ENCODE results near the gene HMX3. TPM values are rescaled to one million over a fixed set of nuclear protein-coding genes. Genes with fewer than 3 reads are reported as not detected.

Gene HMX3
- 0.06 to 0.10 TPM (median 0.09 TPM) in 4 of 5 replicates, not detected in the other for total RNA-seq (2022; extraction: Qiagen RNA extraction)

DNA sequence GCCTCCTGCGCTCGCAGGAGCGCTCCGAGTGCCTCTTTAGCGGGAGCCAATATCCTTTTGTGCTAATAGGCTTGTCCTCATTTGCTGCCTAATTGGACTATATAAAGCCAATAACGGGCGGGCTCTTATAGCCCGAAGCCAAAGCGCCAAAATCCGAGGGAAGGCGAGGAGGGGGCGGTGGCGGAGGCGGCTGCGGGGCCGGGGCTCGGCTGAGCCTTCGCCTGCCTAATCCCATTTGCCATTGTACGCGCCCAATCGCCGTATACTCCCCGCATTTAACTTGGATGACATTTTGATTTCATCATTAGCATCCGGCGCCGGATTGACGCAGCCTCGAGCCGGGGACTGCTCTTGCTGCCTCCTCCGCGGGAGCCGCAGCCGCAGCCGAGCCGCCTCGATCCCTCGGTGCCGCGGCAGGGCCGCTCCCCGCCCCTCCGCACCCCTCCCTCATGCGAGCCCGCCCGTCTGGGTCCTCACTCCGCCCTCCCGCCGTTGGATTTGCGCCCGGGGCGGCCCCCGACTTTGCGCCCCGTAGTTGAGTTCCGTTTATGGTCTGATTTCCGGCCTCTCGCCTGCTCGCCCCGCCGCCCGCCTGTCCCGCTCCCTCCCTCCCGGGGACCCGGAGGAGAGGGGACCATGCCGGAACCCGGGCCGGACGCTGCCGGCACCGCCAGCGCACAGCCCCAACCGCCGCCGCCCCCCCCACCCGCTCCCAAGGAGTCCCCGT is at the start of gene HMX3:
HMX3 (plus strand) TSS at position 556 of the 727 bp plus-strand sequence; CDS start at position 637, 81 bp downstream.

DNA sequence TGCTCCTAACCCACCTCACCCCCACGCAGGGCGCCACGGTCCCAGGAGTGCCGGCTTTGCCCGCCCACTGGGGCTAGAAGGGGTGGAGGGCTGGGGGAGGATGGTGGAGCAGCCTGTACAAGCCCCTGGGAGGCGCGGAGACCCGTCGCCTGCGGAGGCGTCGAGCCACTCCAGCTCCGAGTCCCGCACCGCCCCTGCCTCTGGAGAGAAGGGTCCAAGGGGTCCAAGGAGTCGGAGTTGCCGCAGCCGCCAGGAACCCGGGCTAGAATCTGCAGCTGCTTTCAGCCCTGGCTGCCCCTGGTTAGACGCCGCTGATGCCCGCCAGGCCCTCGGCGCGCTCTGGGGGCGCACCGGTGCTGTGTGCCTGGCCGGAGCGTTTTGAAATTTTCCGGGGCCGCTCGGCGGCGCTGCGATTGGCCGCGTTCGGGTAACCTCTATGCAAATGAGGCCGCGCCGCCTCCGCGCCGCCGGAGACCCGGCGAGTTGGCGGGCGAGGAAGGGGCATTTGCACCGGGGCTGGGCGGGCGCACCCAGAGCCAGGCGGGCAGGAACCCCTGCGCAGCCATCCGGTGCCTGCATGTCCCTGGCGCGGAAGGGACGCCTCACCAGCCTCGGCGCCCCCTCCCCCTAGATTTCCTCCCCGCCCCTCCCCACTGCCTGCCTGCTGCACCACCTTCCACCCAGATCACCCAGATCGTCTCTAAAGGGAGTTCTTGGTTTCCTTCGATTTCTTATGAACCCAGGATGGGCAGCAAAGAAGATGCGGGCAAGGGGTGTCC is 12.1 kb downstream of the HMX3 start, which contains the start of gene HMX2:
HMX2 (plus strand) TSS at position 502 of the 779 bp plus-strand sequence; CDS start at position 745, 243 bp downstream.

DNA sequence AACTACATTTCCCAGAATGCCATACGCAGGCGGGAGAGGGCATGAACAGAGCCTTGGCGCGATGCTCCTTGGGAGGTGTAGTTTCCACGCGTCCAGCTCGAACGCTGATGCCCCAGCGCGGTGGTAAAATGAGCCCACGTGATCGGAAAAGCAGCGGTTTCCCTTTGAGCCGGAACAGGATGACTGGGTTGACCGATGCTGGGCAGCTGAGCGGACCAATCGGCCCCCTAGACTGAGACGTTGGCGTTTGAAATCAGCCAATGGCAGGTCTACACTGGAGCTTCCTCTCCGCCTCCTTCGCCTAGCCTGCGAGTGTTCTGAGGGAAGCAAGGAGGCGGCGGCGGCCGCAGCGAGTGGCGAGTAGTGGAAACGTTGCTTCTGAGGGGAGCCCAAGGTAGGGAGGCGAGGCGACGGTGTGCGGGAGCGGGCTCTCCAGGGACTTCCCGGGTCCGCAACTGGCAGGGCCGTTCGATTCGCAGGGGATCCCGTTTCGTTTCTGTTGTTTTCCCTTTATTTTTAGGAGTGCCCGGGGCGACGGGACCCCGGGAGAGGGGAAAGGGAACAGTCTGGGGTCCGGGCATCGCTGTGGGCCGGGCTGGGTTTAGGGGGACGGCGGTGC is 18.4 kb downstream of the HMX3 start, which contains the start of gene BUB3:
BUB3 (plus strand) TSS at position 311 of the 619 bp plus-strand sequence. CDS start 516 bp downstream, outside the sequence.

Other genes with a start within 250 kb of the HMX3 start
- not detected in 5 replicates for gene FAM24A, start 225.4 kb upstream of the HMX3 start, total RNA-seq (2022; extraction: Qiagen RNA extraction)
- gene C10orf88, start 181.7 kb upstream of the HMX3 start, total RNA-seq (2022; extraction: Qiagen RNA extraction), result 7.2 to 8.7 TPM (median 7.8 TPM) in 5 replicates
- gene PSTK, start 155.6 kb upstream of the HMX3 start, total RNA-seq (2022; extraction: Qiagen RNA extraction), result 4.1 to 4.6 TPM (median 4.2 TPM) in 5 replicates
- 5.0 to 8.5 TPM (median 6.8 TPM) in 5 replicates for gene IKZF5, start 127.2 kb upstream of the HMX3 start, total RNA-seq (2022; extraction: Qiagen RNA extraction)
- gene ACADSB, start 127.0 kb upstream of the HMX3 start, total RNA-seq (2022; extraction: Qiagen RNA extraction), result 5.5 to 7.9 TPM (median 7.8 TPM) in 5 replicates
- gene HMX2, start 12.2 kb downstream of the HMX3 start, total RNA-seq (2022; extraction: Qiagen RNA extraction), result 0.07 to 0.17 TPM (median 0.08 TPM) in 3 of 5 replicates, not detected in the others
- gene BUB3, start 18.4 kb downstream of the HMX3 start, total RNA-seq (2022; extraction: Qiagen RNA extraction), result 159 to 212 TPM (median 176 TPM) in 5 replicates

All from A549 treated with AZD2906 at 1 μM for 4 hours (cell line).